Measurements from ENCODE around the gene KLF13. TPM values are rescaled to one million over a fixed set of nuclear protein-coding genes. Genes with fewer than 3 reads are reported as not detected.

KLF13 gene
- total RNA-seq, 1 experiment from 2014 or later, result 22.1 TPM

GRCh38 chr15:31346367-31347066, 19.9 kb downstream of the KLF13 start:
- no peak for DNase-seq (ENCODE audit: low spot score)
- intact Hi-C loops (cut with micrococcal nuclease; ENCODE audit: unreplicated experiment), result no loop called here
- no peaks in the 10 kb centered on the region for H3K27me3 ChIP-seq (replicated peaks; ENCODE audit: insufficient read depth, low read depth, low read length, poor library complexity)
- no peaks in the 10 kb centered on the region for H3K4me1 ChIP-seq (ENCODE audit: insufficient read depth, low read length, poor library complexity, severe bottlenecking)
- TF ChIP-seq EZH2 (IDR thresholded peaks at IDR 0.05; ENCODE audit: borderline replicate concordance, low read depth, low read length, poor library complexity, severe bottlenecking) (no peak), CTCF (conservative IDR thresholded peaks at IDR 0.05; ENCODE audit: low read depth, low read length) (no peak)
- CTCF ChIA-PET, result no interaction called here
- no peak overlapping the region for H3K4me3 ChIP-seq (ENCODE audit: low read depth, low read length, poor library complexity, severe bottlenecking)
- H3K27ac ChIP-seq (ENCODE audit: low read depth, low read length, poor library complexity, severe bottlenecking), result no peak overlapping the region
- no peaks in the 10 kb centered on the region for H3K9me3 ChIP-seq (ENCODE audit: low read depth, low read length, poor library complexity, severe bottlenecking)
- no peaks in the 10 kb centered on the region for H3K36me3 ChIP-seq (ENCODE audit: insufficient read depth, low read length, poor library complexity, severe bottlenecking)
- BruUV-seq (replicated peaks), result no TSS peak
- POLR2A ChIA-PET (ENCODE audit: low non-redundant PET), result no interaction called here

GRCh38 chr15:31347067-31347975, 20.7 kb downstream of the KLF13 start:
- Histone ChIP-seq H3K36me3 (ENCODE audit: insufficient read depth, low read length, poor library complexity, severe bottlenecking) (no peaks in the 10 kb centered on the region), H3K4me3 (ENCODE audit: low read depth, low read length, poor library complexity, severe bottlenecking) (no peak overlapping the region), H3K4me1 (ENCODE audit: insufficient read depth, low read length, poor library complexity, severe bottlenecking) (no peaks in the 10 kb centered on the region), H3K27ac (ENCODE audit: low read depth, low read length, poor library complexity, severe bottlenecking) (no peak overlapping the region), H3K9me3 (ENCODE audit: low read depth, low read length, poor library complexity, severe bottlenecking) (no peaks in the 10 kb centered on the region), H3K27me3 (replicated peaks; ENCODE audit: insufficient read depth, low read depth, low read length, poor library complexity) (no peaks in the 10 kb centered on the region)
- DNase-seq (ENCODE audit: low spot score), result no peak
- POLR2A ChIA-PET (ENCODE audit: low non-redundant PET), result interaction anchor here (0.5 kb wide), 1 partner anchor 489 kb away, joined by 3 read pairs; no protein-coding TSS in a partner anchor
- TF ChIP-seq CTCF (conservative IDR thresholded peaks at IDR 0.05; ENCODE audit: low read depth, low read length), result no peak
- no peak for TF ChIP-seq EZH2 (IDR thresholded peaks at IDR 0.05; ENCODE audit: borderline replicate concordance, low read depth, low read length, poor library complexity, severe bottlenecking)
- no TSS peak for BruUV-seq (replicated peaks)
- intact Hi-C loops (cut with micrococcal nuclease; ENCODE audit: unreplicated experiment), result no loop called here
- CTCF ChIA-PET, result no interaction called here

- no peak for DNase-seq (ENCODE audit: low spot score)
- BruUV-seq (replicated peaks), result no TSS peak
- Histone ChIP-seq H3K27me3 (replicated peaks; ENCODE audit: insufficient read depth, low read depth, low read length, poor library complexity) (no peaks in the 10 kb centered on the region), H3K9me3 (ENCODE audit: low read depth, low read length, poor library complexity, severe bottlenecking) (no peaks in the 10 kb centered on the region), H3K4me1 (ENCODE audit: insufficient read depth, low read length, poor library complexity, severe bottlenecking) (peaks cover 8% of the 10 kb centered on the region), H3K4me3 (ENCODE audit: low read depth, low read length, poor library complexity, severe bottlenecking) (no peak overlapping the region), H3K36me3 (ENCODE audit: insufficient read depth, low read length, poor library complexity, severe bottlenecking) (no peaks in the 10 kb centered on the region), H3K27ac (ENCODE audit: low read depth, low read length, poor library complexity, severe bottlenecking) (no peak overlapping the region)
- CTCF ChIA-PET, result no interaction called here
- POLR2A ChIA-PET (ENCODE audit: low non-redundant PET), result interaction anchor here (0.5 kb wide), 1 partner anchor 489 kb away, joined by 3 read pairs; no protein-coding TSS in a partner anchor
- TF ChIP-seq EZH2 (IDR thresholded peaks at IDR 0.05; ENCODE audit: borderline replicate concordance, low read depth, low read length, poor library complexity, severe bottlenecking) (no peak), CTCF (conservative IDR thresholded peaks at IDR 0.05; ENCODE audit: low read depth, low read length) (no peak)
- intact Hi-C loops (cut with micrococcal nuclease; ENCODE audit: unreplicated experiment), result no loop called here
Observed at GRCh38 chr15:31347981-31348803, 21.6 kb downstream of the KLF13 start.
